Neural progenitor cell (in vitro differentiated cells): ENCODE results near the gene MCM5. TPM values are rescaled to one million over a fixed set of nuclear protein-coding genes. Genes with fewer than 3 reads are reported as not detected.

Experiments
- DNase-seq: peaks from one replicate; pipeline ENCODE4 v3.0.0-alpha.2; 2016; ENCODE audit warnings: low spot score
- H2AFZ ChIP-seq: fragments of 200-600 bp; sonication (generic); replicated peaks from 2 replicates; pipeline ENCODE4 v1.6.1; 2016; ENCODE audit warnings: antibody characterized with exemption
- H3F3A ChIP-seq: fragments of 200-600 bp; sonication (generic); 2 replicates; pipeline ENCODE4 v1.6.1; 2016; ENCODE audit warnings: antibody characterized with exemption, low read depth
- H3K27ac ChIP-seq: fragments of 200-600 bp; sonication (generic); 2 replicates; pipeline ENCODE4 v1.5.1; 2016; ENCODE audit warnings: mild to moderate bottlenecking
- H3K27me3 ChIP-seq: fragments of 200-600 bp; sonication (generic); 2 replicates; pipeline ENCODE4 v1.6.1; 2016; ENCODE audit warnings: mild to moderate bottlenecking, moderate library complexity
- H3K36me3 ChIP-seq: fragments of 200-600 bp; sonication (generic); 2 replicates; pipeline ENCODE4 v1.5.1; 2016
- H3K4me1 ChIP-seq: fragments of 200-600 bp; sonication (generic); 2 replicates; pipeline ENCODE4 v1.6.1; 2016; ENCODE audit warnings: mixed run types
- H3K4me2 ChIP-seq: fragments of 200-600 bp; sonication (generic); 2 replicates; pipeline ENCODE4 v1.6.1; 2016
- H3K4me3 ChIP-seq: fragments of 200-600 bp; sonication (generic); 2 replicates; pipeline ENCODE4 v1.5.1; 2016
- H3K79me2 ChIP-seq: fragments of 200-600 bp; sonication (generic); 2 replicates; pipeline ENCODE4 v1.6.1; 2016; ENCODE audit warnings: low read depth
- H3K9ac ChIP-seq: fragments of 200-600 bp; sonication (generic); 2 replicates; pipeline ENCODE4 v1.6.1; 2016
- H3K9me3 ChIP-seq: fragments of 200-600 bp; sonication (generic); 2 replicates; pipeline ENCODE4 v1.5.1; 2016; ENCODE audit warnings: low read depth
- H4K20me1 ChIP-seq: fragments of 200-600 bp; sonication (generic); 2 replicates; pipeline ENCODE4 v1.6.1; 2016; ENCODE audit warnings: low read depth
- H3K27ac Mint-ChIP-seq: 3 replicates; pipeline ENCODE4 v1.8.0; 2021; ENCODE audit warnings: mixed read lengths
- H3K27me3 Mint-ChIP-seq: 2 replicates; pipeline ENCODE4 v1.8.0; 2022; ENCODE audit warnings: low read depth, mild to moderate bottlenecking, inconsistent platforms, moderate library complexity, mixed read lengths; ENCODE audit not compliant: insufficient read depth
- H3K36me3 Mint-ChIP-seq: 3 replicates; pipeline ENCODE4 v1.8.0; 2021; ENCODE audit warnings: mixed read lengths
- H3K4me1 Mint-ChIP-seq: 3 replicates; pipeline ENCODE4 v1.8.0; 2021; ENCODE audit warnings: mixed read lengths
- H3K4me3 Mint-ChIP-seq: 3 replicates; pipeline ENCODE4 v1.8.0; 2021; ENCODE audit warnings: mild to moderate bottlenecking, moderate library complexity, mixed read lengths
- H3K9me3 Mint-ChIP-seq: 3 replicates; pipeline ENCODE4 v1.8.0; 2020; ENCODE audit warnings: mixed read lengths
- EZH2 ChIP-seq: fragments of 200-600 bp; sonication (generic); IDR thresholded peaks from 2 replicates; pipeline ENCODE4 v1.6.1; 2017; ENCODE audit warnings: antibody characterized with exemption, mild to moderate bottlenecking, moderate library complexity
- EZH2phosphoT487 ChIP-seq: fragments of 200-600 bp; sonication (generic); IDR thresholded peaks from 2 replicates; pipeline ENCODE4 v1.6.1; 2017; ENCODE audit warnings: antibody characterized with exemption
- total RNA-seq: library from RNA; depleted of rRNA; stranded (reverse); fragments of >200 nt; gene quantifications from 2 replicates; pipeline ENCODE4 v1.2.3, GENCODE V29; 2015; ENCODE audit warnings: low replicate concordance
- TF ChIP-seq, protein P1 (sequence below): fragments of 200-600 bp; sonication (generic); IDR thresholded peaks from 2 replicates; pipeline ENCODE4 v1.5.1; 2017; ENCODE audit warnings: antibody characterized with exemption, mild to moderate bottlenecking

The MCM5 gene
- total RNA-seq, 1 donor from 2014 or later = 131 TPM

DNA sequence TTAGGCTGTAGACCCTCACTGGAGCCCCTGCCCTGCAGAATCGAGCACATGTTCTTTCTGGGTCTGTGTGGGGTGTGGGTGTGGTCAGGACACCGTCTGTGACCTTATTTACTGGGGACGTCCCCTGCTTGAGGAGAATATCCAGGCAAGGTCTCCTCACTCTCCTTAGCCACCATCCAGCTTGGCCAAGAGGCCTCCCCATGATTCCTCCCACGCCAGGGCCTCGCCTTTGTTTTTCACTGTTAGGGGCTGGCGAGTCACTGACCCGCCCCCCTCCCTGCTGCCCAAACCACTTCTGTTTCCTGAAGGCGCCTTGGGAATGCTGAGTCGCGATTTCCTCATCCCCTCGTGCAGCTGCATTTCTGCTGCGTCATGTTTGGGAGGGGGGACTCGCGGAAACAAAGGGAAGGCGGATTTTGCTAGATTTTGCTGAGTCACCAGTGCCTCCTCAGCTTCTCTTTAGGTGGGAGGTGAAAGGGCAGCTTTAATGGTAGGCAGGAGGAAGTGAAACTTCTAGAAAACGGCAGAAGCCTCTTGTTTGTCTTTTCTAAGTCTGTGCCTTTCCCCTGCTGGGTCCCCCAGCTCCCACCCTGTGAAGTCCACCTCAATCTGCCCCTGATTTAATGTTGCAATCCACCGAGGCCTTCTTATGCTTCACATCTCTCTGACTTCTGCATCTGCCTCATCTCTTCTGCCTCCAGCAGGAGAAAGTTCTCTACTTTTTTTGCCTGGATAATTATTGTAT, 23.0 kb upstream of the MCM5 start:
- Histone ChIP-seq H3K36me3 (no peaks in the 10 kb centered on the region), H3K4me2 (peak overlapping the region; percentile 66), H3K9ac (no peak overlapping the region), H3K79me2 (no peaks in the 10 kb centered on the region), H3K9me3 (no peaks in the 10 kb centered on the region), H4K20me1 (no peaks in the 10 kb centered on the region), H3K4me3 (no peak overlapping the region), H3K27ac (peak overlapping the region; percentile 21), H3K27me3 (peaks cover 9% of the 10 kb centered on the region), H2AFZ (peak overlapping the region; percentile 30), H3F3A (peaks cover 52% of the 10 kb centered on the region), H3K4me1 (peaks cover 35% of the 10 kb centered on the region)
- H3K27ac Mint-ChIP-seq = peak overlapping the region; percentile 78
- peak; percentile 98 for DNase-seq
- peaks cover 45% of the 10 kb centered on the region for H3K4me1 Mint-ChIP-seq
- H3K36me3 Mint-ChIP-seq = no peaks in the 10 kb centered on the region
- H3K9me3 Mint-ChIP-seq = peaks cover under 1% of the 10 kb centered on the region
- peak overlapping the region; percentile 52 for H3K4me3 Mint-ChIP-seq
- peaks cover 23% of the 10 kb centered on the region for H3K27me3 Mint-ChIP-seq
- TF ChIP-seq EZH2 (no peak), EZH2phosphoT487 (no peak)
- TF ChIP-seq, protein P1, sequence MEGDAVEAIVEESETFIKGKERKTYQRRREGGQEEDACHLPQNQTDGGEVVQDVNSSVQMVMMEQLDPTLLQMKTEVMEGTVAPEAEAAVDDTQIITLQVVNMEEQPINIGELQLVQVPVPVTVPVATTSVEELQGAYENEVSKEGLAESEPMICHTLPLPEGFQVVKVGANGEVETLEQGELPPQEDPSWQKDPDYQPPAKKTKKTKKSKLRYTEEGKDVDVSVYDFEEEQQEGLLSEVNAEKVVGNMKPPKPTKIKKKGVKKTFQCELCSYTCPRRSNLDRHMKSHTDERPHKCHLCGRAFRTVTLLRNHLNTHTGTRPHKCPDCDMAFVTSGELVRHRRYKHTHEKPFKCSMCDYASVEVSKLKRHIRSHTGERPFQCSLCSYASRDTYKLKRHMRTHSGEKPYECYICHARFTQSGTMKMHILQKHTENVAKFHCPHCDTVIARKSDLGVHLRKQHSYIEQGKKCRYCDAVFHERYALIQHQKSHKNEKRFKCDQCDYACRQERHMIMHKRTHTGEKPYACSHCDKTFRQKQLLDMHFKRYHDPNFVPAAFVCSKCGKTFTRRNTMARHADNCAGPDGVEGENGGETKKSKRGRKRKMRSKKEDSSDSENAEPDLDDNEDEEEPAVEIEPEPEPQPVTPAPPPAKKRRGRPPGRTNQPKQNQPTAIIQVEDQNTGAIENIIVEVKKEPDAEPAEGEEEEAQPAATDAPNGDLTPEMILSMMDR = no peak

DNA sequence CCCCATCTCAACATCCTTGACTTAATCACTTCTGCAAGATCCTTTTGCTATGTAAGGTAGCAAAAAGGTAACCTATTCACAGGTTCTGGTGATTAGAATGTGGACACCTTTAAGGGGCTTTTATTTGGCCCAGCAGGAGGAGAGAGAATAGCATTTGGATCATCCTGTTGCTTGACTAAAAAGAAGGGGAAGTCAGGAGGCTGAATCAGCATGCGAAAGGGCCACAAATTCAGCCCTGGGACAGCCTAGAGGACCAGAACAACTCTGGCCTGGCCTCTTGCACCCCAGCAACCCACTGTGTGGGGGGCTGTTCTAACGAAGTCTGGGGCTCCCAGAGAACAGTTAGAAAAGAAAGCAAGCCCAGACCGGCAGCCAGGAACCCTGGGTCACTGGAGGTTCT, 22.2 kb upstream of the MCM5 start:
- Histone ChIP-seq H3K27me3 (peaks cover 12% of the 10 kb centered on the region), H3F3A (peaks cover 47% of the 10 kb centered on the region), H3K36me3 (no peaks in the 10 kb centered on the region), H3K4me2 (peak overlapping the region; percentile 35), H4K20me1 (no peaks in the 10 kb centered on the region), H3K4me3 (no peak overlapping the region), H3K9ac (no peak overlapping the region), H3K79me2 (no peaks in the 10 kb centered on the region), H2AFZ (no peak overlapping the region), H3K9me3 (no peaks in the 10 kb centered on the region), H3K27ac (no peak overlapping the region), H3K4me1 (peaks cover 35% of the 10 kb centered on the region)
- TF ChIP-seq EZH2 (no peak), EZH2phosphoT487 (no peak)
- TF ChIP-seq, protein P1 = no peak
- Mint-ChIP-seq H3K27me3 (peaks cover 25% of the 10 kb centered on the region), H3K36me3 (no peaks in the 10 kb centered on the region), H3K27ac (peak overlapping the region; percentile 83), H3K4me1 (peaks cover 42% of the 10 kb centered on the region), H3K9me3 (no peaks in the 10 kb centered on the region), H3K4me3 (peak overlapping the region; percentile 27)
- no peak for DNase-seq

DNA sequence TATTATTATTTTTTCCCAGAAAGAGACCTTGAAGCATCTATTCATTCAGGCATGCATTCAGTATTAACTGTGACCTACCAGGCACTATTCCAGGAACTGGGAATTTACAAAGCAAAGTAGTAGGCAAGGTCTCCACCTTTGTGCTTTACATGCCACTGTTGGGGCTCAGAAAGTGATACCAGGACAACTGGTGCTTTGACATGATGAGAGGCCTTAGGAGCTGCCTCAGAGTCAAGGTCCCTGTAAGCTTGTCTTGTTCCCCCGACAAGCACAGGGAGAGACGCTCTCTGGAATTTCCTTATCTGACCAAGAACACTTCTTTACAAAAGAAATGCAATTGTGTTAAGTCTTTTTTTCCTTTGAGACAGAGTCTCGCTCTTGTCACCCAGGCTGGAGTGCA, 21.3 kb upstream of the MCM5 start:
- Mint-ChIP-seq H3K27ac (no peak overlapping the region), H3K27me3 (peaks cover 25% of the 10 kb centered on the region), H3K4me1 (peaks cover 42% of the 10 kb centered on the region), H3K4me3 (no peak overlapping the region), H3K9me3 (no peaks in the 10 kb centered on the region), H3K36me3 (no peaks in the 10 kb centered on the region)
- Histone ChIP-seq H3K4me2 (no peak overlapping the region), H3K4me1 (peaks cover 35% of the 10 kb centered on the region), H4K20me1 (no peaks in the 10 kb centered on the region), H3F3A (peaks cover 47% of the 10 kb centered on the region), H3K9me3 (no peaks in the 10 kb centered on the region), H3K27me3 (peaks cover 12% of the 10 kb centered on the region), H3K4me3 (no peak overlapping the region), H3K79me2 (no peaks in the 10 kb centered on the region), H3K9ac (no peak overlapping the region), H3K36me3 (no peaks in the 10 kb centered on the region), H2AFZ (no peak overlapping the region), H3K27ac (no peak overlapping the region)
- DNase-seq = no peak
- no peak for TF ChIP-seq EZH2
- TF ChIP-seq, protein P1 = no peak
- no peak for TF ChIP-seq EZH2phosphoT487
